Small intestine (tissue), 7 donors: ENCODE data around the gene IRX4. TPM values are rescaled to one million over a fixed set of nuclear protein-coding genes. Genes with fewer than 3 reads are reported as not detected.

Experiments
- DNase-seq, 2 donors: peaks; one replicate each; pipeline versions ENCODE4 v3.0.0 to v3.0.0-alpha.2; 2013
- FAIRE-seq: peaks from 2 replicates; lab custom pipeline; 2012; peaks lifted over from hg19 to GRCh38; lab: Jason Lieb, UNC
- H3K27ac ChIP-seq, 3 donors: one replicate each; pipeline ENCODE4 v1.5.1; 2013; ENCODE audit warnings: low read length in 2 of 3, mild to moderate bottlenecking in 2 of 3, control low read depth in 1 of 3, inconsistent platforms in 1 of 3, low read depth in 1 of 3, moderate library complexity in 1 of 3
- H3K27me3 ChIP-seq, 3 donors: one replicate each; pipeline ENCODE4 v1.6.1; 2013; ENCODE audit warnings: low read length in 3 of 3, inconsistent platforms in 1 of 3; ENCODE audit not compliant: control insufficient read depth in 3 of 3, insufficient read depth in 3 of 3
- H3K36me3 ChIP-seq, 3 donors: one replicate each; pipeline ENCODE4 v1.6.1; 2013; ENCODE audit warnings: low read length in 3 of 3, inconsistent platforms in 1 of 3, low read depth in 1 of 3, mild to moderate bottlenecking in 1 of 3, moderate library complexity in 1 of 3; ENCODE audit not compliant: control insufficient read depth in 3 of 3, insufficient read depth in 2 of 3
- H3K4me1 ChIP-seq, 3 donors: one replicate each; pipeline ENCODE4 v1.6.1; 2013; ENCODE audit warnings: low read length in 2 of 3, inconsistent platforms in 1 of 3, low read depth in 1 of 3, mild to moderate bottlenecking in 1 of 3, moderate library complexity in 1 of 3; ENCODE audit not compliant: control insufficient read depth in 3 of 3, insufficient read depth in 2 of 3
- H3K4me3 ChIP-seq, 3 donors: one replicate each; pipeline ENCODE4 v1.5.1; 2013; ENCODE audit warnings: low read length in 3 of 3, control low read depth in 1 of 3, inconsistent platforms in 1 of 3, low read depth in 1 of 3, mild to moderate bottlenecking in 1 of 3, moderate library complexity in 1 of 3
- H3K9me3 ChIP-seq, 2 donors: one replicate each; pipeline ENCODE4 v1.6.1; 2013; ENCODE audit warnings: low read depth in 1 of 2, low read length in 1 of 2; ENCODE audit not compliant: control insufficient read depth in 2 of 2, insufficient read depth in 1 of 2
- WGBS, 3 donors: extraction: QIAGEN DNeasy Blood & Tissue Kit; methylation state at CpG; one replicate each; pipeline ENCODE4 v1.1.7; 2013; 5-methylcytosine and 5-hydroxymethylcytosine counted together
- polyA plus RNA-seq, 4 donors: library from polyadenylated mRNA; stranded (reverse) in 3 of 4; unstranded in 1 of 4; fragments of 200-250 nt in 3 of 4; fragments of 120-200 nt in 1 of 4; gene quantifications; one replicate each; pipeline versions ENCODE4 v1.2.1 to v1.2.3, GENCODE V29; 2013
- donor health status: healthy with polysubstance abuse.
- donor health status: control.
- donor health status: control.
- donor health status: Bipolar disorder and iron deficiency.
- donor health status: healthy.

The IRX4 gene
- polyA plus RNA-seq, 4 donors: 0.03 TPM; not detected in 3

DNA sequence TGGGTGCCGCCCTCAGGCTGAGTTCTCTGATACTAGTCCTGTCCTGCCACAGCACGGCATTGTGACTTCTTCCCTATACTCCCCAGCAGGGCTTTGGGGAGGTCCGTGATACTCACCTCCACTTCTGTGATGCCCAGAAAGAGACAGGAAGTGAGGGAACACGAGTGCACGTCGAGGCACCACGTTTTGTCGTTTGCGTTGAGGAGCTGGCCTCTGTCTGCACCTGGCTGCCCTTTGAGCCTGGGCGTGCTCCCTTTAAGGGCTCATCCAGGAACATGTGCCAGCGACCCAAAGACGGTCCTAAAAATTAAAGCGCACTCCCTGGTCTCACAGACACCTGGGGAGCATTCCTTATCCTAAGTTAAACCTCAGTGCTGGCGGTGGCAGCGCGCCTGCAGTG, 8.7 kb upstream of the IRX4 start:
- Histone ChIP-seq H3K4me1 (no peaks in the 10 kb centered on the region), H3K4me3 (no peak overlapping the region), H3K27ac (no peak overlapping the region), H3K9me3 (no peaks in the 10 kb centered on the region), H3K36me3 (no peaks in the 10 kb centered on the region), H3K27me3 (peaks cover 13 to 46% (median 13%) of the 10 kb centered on the region in 3 donors)
- FAIRE-seq (no peak), DNase-seq (no peak)
- WGBS, 3 donors: 54 to 67% (median 62%) methylated on average over 16 of the region's 16 CpGs

- Histone ChIP-seq H3K9me3 (no peaks in the 10 kb centered on the region), H3K4me1 (no peaks in the 10 kb centered on the region), H3K36me3 (no peaks in the 10 kb centered on the region), H3K27me3 (peaks cover 13 to 56% (median 18%) of the 10 kb centered on the region in 3 donors), H3K27ac (no peak overlapping the region), H3K4me3 (no peak overlapping the region)
- FAIRE-seq: no peak
- DNase-seq: no peak
- 76 to 79% (median 76%) methylated on average over 3 to 4 of the region's 4 CpGs for WGBS, 3 donors
Observed at GRCh38 chr5:1890296-1890695, 7.6 kb upstream of the IRX4 start.

DNA sequence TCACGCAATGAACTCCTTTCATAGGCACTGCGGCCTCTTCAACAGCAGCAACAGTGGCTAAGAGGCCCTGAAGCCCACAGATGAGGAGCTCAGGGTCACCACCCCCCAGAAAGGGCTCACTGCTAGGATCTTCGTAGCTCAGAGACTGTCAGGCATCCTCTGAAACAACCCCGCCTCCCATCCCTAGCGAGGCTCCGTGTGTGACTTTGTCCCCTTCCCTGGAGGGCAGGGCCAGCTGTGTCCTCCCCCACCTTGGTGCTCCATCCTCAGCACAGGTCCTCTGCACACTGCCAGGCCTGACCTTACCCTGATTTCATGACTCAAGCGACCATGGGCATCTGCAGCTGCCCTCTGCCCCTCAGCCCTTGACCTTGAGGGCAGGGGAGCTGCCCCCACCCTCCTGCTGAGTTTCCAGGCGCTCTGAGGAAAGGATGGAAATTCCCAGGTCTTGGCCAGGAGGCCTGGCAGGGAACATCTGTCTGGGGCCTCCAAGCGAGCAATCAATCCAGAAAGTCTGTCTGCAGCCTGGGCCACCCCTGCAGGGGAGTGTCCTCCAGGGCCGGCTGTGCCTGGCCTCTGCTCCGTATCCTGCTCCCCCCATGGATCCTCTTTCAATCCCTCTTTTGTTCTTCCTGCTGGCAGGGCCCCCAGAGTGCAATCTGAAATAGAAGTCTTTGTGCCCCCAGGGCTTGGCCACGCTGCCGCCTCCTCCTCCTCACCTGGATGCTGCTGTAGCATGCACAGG, 6.8 kb upstream of the IRX4 start:
- H3K27ac ChIP-seq: no peak overlapping the region

GRCh38 chr5:1888541-1889251, 6.0 kb upstream of the IRX4 start:
- no peak for FAIRE-seq
- no peak overlapping the region for H3K27ac ChIP-seq
- 59 to 70% (median 66%) methylated on average over 23 to 24 of the region's 24 CpGs for WGBS, 3 donors
- peaks cover 13 to 70% (median 30%) of the 10 kb centered on the region in 3 donors for H3K27me3 ChIP-seq
- H3K4me3 ChIP-seq: no peak overlapping the region
- H3K9me3 ChIP-seq: no peaks in the 10 kb centered on the region
- H3K4me1 ChIP-seq: no peaks in the 10 kb centered on the region
- DNase-seq: no peak
- no peaks in the 10 kb centered on the region for H3K36me3 ChIP-seq

More for the DNA sequence above, 6.8 kb upstream of the IRX4 start:
- H3K4me3 ChIP-seq: no peak overlapping the region
- H3K27me3 ChIP-seq: peaks cover 13 to 62% (median 23%) of the 10 kb centered on the region in 3 donors
- H3K36me3 ChIP-seq: no peaks in the 10 kb centered on the region
- FAIRE-seq: no peak
- WGBS, 3 donors: 50 to 65% (median 52%) methylated on average over 13 of the region's 13 CpGs
- H3K4me1 ChIP-seq: no peaks in the 10 kb centered on the region
- no peak for DNase-seq
- no peaks in the 10 kb centered on the region for H3K9me3 ChIP-seq

GRCh38 chr5:1887588-1888360, 5.0 kb upstream of the IRX4 start:
- H3K27me3 ChIP-seq: peaks cover 22 to 79% (median 35%) of the 10 kb centered on the region in 3 donors
- H3K27ac ChIP-seq: no peak overlapping the region
- FAIRE-seq: no peak
- DNase-seq: no peak
- no peaks in the 10 kb centered on the region for H3K4me1 ChIP-seq
- no peaks in the 10 kb centered on the region for H3K9me3 ChIP-seq
- no peaks in the 10 kb centered on the region for H3K36me3 ChIP-seq
- H3K4me3 ChIP-seq: no peak overlapping the region
- WGBS, 3 donors: 10 to 23% (median 15%) methylated on average over 27 to 31 of the region's 31 CpGs

DNA sequence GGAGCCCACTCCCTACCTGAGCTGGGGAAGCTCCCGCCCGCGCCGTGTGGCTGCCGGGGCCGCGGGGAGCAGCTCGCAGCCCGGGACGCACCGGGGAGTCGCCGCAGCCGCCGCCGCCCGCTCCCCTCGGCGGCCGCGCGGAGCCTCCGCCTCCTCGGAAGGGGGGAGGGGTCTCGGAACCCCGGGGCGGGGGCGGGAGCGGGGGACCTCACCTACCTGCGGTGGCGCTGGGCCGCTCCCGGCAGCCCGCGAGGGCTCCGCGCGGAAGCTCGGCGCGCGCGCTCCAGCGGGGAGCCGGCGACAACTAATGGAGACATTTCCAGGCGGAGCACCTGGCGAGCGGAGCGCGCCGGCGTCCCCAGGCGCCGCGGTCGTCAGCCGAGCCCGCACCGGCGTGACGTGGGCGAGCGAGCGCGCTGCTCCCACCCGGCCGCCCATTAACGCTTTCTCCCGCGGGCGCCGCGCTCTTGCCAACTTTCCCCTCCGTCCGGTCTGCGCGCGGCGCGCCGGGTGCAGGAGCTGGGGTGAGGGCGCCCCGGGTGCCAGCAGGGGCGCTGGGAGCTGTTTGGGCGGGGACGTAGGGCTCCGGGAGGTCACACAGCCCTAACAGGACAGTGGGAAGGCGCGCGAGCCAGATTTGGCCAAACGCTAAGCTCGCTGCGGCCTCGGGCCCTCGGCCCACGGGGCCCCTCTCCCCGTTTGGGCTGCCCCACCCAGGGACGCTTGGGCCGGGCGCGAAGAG, 4.3 kb upstream of the IRX4 start:
- no peak overlapping the region for H3K4me3 ChIP-seq
- no peaks in the 10 kb centered on the region for H3K9me3 ChIP-seq
- FAIRE-seq (no peak), DNase-seq (no peak)
- WGBS, 3 donors: 3 to 11% (median 4%) methylated on average over 66 to 102 of the region's 102 CpGs
- H3K4me1 ChIP-seq: no peaks in the 10 kb centered on the region
- no peak overlapping the region for H3K27ac ChIP-seq
- H3K27me3 ChIP-seq: peaks cover 29 to 84% (median 41%) of the 10 kb centered on the region in 3 donors
- H3K36me3 ChIP-seq: no peaks in the 10 kb centered on the region

DNA sequence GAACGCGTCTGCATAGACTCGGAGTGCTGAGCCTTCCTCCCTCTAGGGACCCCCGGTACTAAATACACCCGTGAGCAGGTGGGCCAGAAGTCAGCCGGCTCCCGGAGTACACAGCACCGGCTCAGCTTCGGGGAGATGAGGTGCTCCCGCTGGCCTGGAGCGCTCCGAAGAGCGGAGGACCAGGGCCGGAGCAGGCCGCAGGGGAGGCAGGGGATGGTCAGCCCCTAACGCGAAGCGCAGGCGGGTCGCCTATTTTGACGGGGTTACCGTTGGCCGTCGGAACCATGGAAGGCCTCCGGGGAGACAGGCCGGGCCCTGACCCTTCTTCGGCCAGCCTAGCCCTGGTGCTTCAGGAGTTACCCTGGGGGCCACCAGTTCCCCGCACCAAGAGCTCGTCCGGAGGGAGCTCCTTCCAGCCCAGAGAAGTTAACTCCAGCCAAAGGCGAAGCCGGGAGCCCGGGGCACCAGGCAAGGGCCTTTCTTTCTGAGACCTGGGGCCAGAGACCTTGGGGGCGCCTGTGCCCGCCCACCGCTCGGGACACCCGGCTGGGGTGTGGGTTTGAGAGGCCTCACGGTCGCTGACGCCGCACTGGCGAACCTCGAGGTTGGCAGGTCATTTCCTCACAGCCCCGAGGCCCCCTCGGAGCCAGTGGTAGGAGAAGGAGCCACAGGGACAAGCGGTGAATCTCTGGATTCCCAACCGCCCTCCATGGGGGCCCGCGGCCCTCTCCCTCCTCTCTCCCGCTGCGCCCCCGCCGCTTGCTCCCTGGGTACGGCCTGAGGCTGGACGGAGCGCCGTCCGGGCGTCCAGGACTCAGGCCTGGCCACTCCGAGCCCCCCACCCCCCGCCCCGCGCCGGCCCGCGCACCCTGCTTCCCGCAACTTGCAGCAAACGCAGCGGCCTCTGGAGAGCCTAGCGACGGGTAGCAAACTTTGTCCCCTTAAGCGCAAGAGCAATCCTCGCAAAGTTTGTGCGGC, 3.4 kb upstream of the IRX4 start:
- Histone ChIP-seq H3K27me3 (peaks cover 35 to 88% (median 47%) of the 10 kb centered on the region in 3 donors), H3K4me3 (no peak overlapping the region)

More for the DNA sequence above, 3.4 kb upstream of the IRX4 start:
- Histone ChIP-seq H3K36me3 (no peaks in the 10 kb centered on the region), H3K9me3 (no peaks in the 10 kb centered on the region), H3K27ac (no peak overlapping the region), H3K4me1 (no peaks in the 10 kb centered on the region)
- FAIRE-seq: no peak
- 5 to 12% (median 12%) methylated on average over 60 to 75 of the region's 75 CpGs for WGBS, 3 donors
- DNase-seq: no peak
